ENCODE measurements around the gene PTH1R.
A peak's percentile ranks its signal among the peaks of the same experiment; 100 is the strongest.
"Not testable (repeated sequence)": the region's sequence is repeated elsewhere in the genome, so short reads cannot be mapped to it uniquely, and the experiment has no call there.

The PTH1R gene

GRCh38 chr3:46901591-46902187 is 24.2 kb downstream of the PTH1R start:
- DNase-seq = no peak

GRCh38 chr3:46902188-46902631 is 24.7 kb downstream of the PTH1R start:
- DNase-seq = no peak

GRCh38 chr3:46903341-46904302 is 26.1 kb downstream of the PTH1R start:
- DNase-seq = no peak

GRCh38 chr3:46904303-46905212 is 27.0 kb downstream of the PTH1R start:
- DNase-seq = no peak

GRCh38 chr3:46905213-46905560 is 27.7 kb downstream of the PTH1R start:
- DNase-seq = no peak

GRCh38 chr3:46905661-46906451 is 28.3 kb downstream of the PTH1R start:
- DNase-seq = no peak

- no peak for DNase-seq
These were observed 29.0 kb downstream of the PTH1R start for GRCh38 chr3:46906471-46907058.

GRCh38 chr3:46907271-46907670 is 29.8 kb downstream of the PTH1R start:
- DNase-seq = no peak

- DNase-seq = no peak
These were observed 30.4 kb downstream of the PTH1R start for GRCh38 chr3:46907960-46908293.

GRCh38 chr3:46908294-46908985 is 30.9 kb downstream of the PTH1R start:
- DNase-seq = no peak

- no peak for DNase-seq
These were observed 31.5 kb downstream of the PTH1R start for GRCh38 chr3:46908986-46909534.

- peak; percentile 95 for DNase-seq
These were observed 32.1 kb downstream of the PTH1R start for GRCh38 chr3:46909535-46910161.

- DNase-seq = no peak
These were observed 32.7 kb downstream of the PTH1R start for GRCh38 chr3:46910166-46910760.

- not testable (repeated sequence) for DNase-seq
These were observed 33.4 kb downstream of the PTH1R start for GRCh38 chr3:46910914-46911313.

- DNase-seq = no peak
These were observed 35.5 kb downstream of the PTH1R start for GRCh38 chr3:46912986-46913385.

GRCh38 chr3:46913644-46914043 is 36.1 kb downstream of the PTH1R start:
- DNase-seq = no peak

GRCh38 chr3:46914849-46915248 is 37.3 kb downstream of the PTH1R start:
- DNase-seq = no peak

GRCh38 chr3:46915297-46915822 is 37.8 kb downstream of the PTH1R start:
- no peak for DNase-seq

- no peak for DNase-seq
These were observed 38.8 kb downstream of the PTH1R start for GRCh38 chr3:46916278-46916677.

GRCh38 chr3:46916799-46917198 is 39.3 kb downstream of the PTH1R start:
- no peak for DNase-seq
